DMS 273 (cell line): ENCODE measurements around the gene TFCP2.
A peak's percentile ranks its signal among the peaks of the same experiment; 100 is the strongest.

Source experiments
- DNase-seq: peaks from one replicate; lab custom pipeline; 2025; ENCODE audit not compliant: unreplicated experiment; lab: John Stamatoyannopoulos, UW

Gene TFCP2

DNA sequence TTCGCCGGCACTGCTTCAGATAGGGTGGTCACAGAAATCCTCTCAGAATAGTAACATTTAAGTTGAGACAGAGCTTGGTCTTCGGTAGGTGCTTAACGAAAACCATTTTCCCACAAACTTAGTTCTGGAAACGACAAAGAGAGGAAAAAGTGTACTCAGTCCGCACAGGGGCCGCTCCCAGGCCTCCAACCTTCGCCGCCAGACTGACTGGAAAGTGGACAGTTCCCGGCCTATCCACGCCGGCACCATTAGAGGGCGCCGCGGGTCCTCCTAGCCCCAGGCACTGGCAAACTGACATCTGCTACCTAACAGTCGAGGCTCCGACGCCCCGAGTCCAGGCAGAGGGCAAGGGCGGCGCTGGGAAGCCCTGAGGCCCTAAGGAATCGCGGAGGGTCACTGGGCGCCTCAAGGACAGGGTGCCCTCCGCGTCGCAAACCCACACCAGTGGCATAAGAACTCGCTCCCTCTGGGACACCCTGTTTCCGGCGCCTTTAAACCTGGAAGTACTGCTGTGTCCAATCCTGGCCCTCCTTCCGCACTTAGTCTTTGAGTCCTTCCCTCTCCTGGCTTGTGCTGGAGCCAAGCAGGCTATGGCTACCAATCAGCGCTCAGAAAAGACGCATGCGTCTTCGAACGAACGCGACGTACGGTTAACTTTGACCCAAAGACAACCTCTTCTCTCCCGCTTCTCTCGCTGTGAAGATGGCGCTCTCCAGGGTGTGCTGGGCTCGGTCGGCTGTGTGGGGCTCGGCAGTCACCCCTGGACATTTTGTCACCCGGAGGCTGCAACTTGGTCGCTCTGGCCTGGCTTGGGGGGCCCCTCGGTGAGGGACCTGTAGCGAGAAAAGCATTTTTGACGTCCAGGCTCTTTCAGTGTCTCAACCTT is 125.0 kb downstream of the TFCP2 start, which contains the start of gene LETMD1:
Gene LETMD1 (plus strand): TSS at position 673 of the 886 bp plus-strand sequence. CDS start 30 bp downstream, at position 703.
- DNase-seq: peak; percentile 96
